ENCODE data around the gene REG4.
"Not testable (repeated sequence)": the region's sequence is repeated elsewhere in the genome, so short reads cannot be mapped to it uniquely, and the experiment has no call there.

Gene REG4

DNA sequence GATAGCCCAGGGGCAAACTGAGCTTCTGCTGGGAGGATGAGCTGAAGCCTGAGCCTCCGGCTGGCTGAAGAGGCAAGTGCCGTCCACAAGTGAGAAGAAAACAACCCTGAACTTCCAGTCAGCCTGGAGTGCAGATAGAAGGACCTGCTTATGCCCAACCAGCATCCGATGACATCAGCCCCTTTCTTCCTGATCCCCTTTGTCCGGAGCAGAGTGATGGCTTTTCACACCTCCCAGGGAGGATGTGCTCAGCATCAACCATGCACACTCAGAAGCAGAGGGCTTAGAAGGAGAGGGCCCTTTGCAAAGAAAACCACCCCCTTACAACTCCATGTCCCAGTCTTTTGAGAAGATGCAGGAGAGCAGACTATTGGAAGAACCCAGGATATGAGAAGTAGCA, 23.7 kb upstream of the REG4 start:
- DNase-seq (ENCODE audit: low read depth, low spot score): no peak
- Histone ChIP-seq H3K9ac (ENCODE audit: insufficient read length) (no peak overlapping the region), H3K27ac (no peak overlapping the region), H3K36me3 (ENCODE audit: insufficient read depth, low read length) (no peaks in the 10 kb centered on the region), H3K9me3 (ENCODE audit: low read depth, low read length) (no peaks in the 10 kb centered on the region), H3K4me3 (no peak overlapping the region)
- TF ChIP-seq EZH2 (IDR thresholded peaks at IDR 0.05) (no peak), FOXP2 (optimal IDR thresholded peaks at IDR 0.05; ENCODE audit: control extremely low read depth, extremely low read length, insufficient read depth) (no peak), POLR2AphosphoS5 (IDR thresholded peaks at IDR 0.05; ENCODE audit: borderline replicate concordance, low read depth, low read length) (no peak)

DNA sequence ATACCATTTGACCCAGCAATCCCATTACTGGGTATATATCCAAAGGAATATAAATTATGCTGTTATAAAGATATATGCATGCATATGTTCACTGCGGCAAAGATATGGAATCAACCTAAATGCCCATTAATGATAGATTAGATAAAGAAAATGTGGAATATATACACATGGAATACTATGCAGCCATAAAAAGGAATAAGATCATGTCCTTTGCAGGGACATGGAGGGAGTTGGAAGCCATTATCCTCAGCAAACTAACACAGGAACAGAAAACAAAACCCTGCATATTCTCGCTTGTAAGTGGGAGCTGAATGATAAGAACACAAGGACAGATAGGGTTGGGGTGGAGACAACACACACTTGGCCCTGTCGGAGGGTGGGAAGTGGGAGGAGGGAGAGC, 19.8 kb upstream of the REG4 start:
- Histone ChIP-seq H3K9ac (ENCODE audit: insufficient read length) (no peak overlapping the region), H3K4me3 (no peak overlapping the region), H3K36me3 (ENCODE audit: insufficient read depth, low read length) (no peaks in the 10 kb centered on the region), H3K9me3 (ENCODE audit: low read depth, low read length) (no peaks in the 10 kb centered on the region), H3K27ac (no peak overlapping the region)
- TF ChIP-seq FOXP2 (optimal IDR thresholded peaks at IDR 0.05; ENCODE audit: control extremely low read depth, extremely low read length, insufficient read depth) (no peak), EZH2 (IDR thresholded peaks at IDR 0.05) (no peak), POLR2AphosphoS5 (IDR thresholded peaks at IDR 0.05; ENCODE audit: borderline replicate concordance, low read depth, low read length) (no peak)
- DNase-seq (ENCODE audit: low read depth, low spot score): no peak

DNA sequence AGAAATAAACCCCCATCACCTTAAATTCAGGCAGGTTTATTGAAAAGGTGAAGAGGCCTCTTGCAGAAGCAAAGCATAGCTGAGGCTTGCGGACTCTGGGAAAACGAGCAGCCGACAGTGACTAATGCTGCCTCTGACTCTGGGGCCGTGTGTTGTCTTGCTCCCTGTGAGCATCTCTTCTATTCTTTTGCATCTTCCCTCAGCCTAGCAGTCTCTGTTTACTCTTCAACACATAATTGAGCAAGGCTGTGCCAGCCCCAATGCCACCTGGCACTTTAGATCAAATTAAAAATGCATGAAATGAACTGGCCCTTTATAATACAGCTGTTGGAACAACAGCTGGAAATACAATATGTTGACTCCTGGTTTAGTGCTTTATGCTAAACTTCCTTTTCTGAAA, 18.4 kb upstream of the REG4 start:
- no peaks in the 10 kb centered on the region for H3K9me3 ChIP-seq (ENCODE audit: low read depth, low read length)
- H3K9ac ChIP-seq (ENCODE audit: insufficient read length): no peak overlapping the region
- H3K36me3 ChIP-seq (ENCODE audit: insufficient read depth, low read length): no peaks in the 10 kb centered on the region
- TF ChIP-seq POLR2AphosphoS5 (IDR thresholded peaks at IDR 0.05; ENCODE audit: borderline replicate concordance, low read depth, low read length) (no peak), EZH2 (IDR thresholded peaks at IDR 0.05) (no peak), FOXP2 (optimal IDR thresholded peaks at IDR 0.05; ENCODE audit: control extremely low read depth, extremely low read length, insufficient read depth) (no peak)
- H3K4me3 ChIP-seq: no peak overlapping the region
- no peak for DNase-seq (ENCODE audit: low read depth, low spot score)
- H3K27ac ChIP-seq: no peak overlapping the region

DNA sequence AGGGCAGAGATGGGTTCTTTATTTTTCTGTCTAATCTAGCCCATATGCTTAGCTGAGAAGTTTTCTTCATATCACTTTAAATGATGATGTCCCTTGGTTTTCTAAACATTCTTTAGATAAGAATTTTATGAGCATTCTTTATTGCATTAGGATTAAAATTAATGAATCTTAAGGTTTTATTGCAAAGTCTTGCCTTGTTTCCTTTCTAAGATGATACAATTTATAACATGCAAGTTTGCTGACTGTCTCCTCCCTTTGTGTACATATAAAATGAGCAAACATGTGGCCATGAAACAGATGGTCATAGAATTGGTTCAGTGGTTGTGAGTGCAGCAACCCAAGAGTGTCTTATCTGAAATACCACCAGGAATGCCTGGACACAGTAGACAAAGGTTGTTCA, 17.7 kb upstream of the REG4 start:
- not testable (repeated sequence) for H3K4me3 ChIP-seq; DNase-seq (ENCODE audit: low read depth, low spot score); H3K9me3 ChIP-seq (ENCODE audit: low read depth, low read length); H3K27ac ChIP-seq; H3K36me3 ChIP-seq (ENCODE audit: insufficient read depth, low read length); H3K9ac ChIP-seq (ENCODE audit: insufficient read length)

DNA sequence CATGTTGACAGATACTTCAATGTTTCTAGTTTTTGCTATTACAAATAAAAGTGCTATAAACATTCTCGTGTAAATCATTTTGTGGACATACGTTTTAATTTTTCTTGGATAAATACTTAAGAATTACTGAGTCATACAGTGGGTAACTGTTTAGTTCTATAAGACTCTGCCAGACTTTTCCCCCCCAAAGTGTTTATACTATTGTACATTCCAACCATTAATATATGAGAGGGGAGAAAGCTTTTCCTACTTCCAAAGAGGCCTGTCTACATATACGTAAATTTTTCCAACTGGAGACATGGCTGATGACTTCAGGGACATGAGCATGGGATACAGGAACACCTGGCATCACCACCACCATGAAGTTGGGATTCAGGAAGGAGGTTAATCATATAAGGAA, 17.0 kb upstream of the REG4 start:
- Histone ChIP-seq H3K9ac (ENCODE audit: insufficient read length) (no peak overlapping the region), H3K9me3 (ENCODE audit: low read depth, low read length) (no peaks in the 10 kb centered on the region), H3K36me3 (ENCODE audit: insufficient read depth, low read length) (no peaks in the 10 kb centered on the region), H3K4me3 (no peak overlapping the region), H3K27ac (no peak overlapping the region)
- DNase-seq (ENCODE audit: low read depth, low spot score): no peak
- TF ChIP-seq POLR2AphosphoS5 (IDR thresholded peaks at IDR 0.05; ENCODE audit: borderline replicate concordance, low read depth, low read length) (no peak), FOXP2 (optimal IDR thresholded peaks at IDR 0.05; ENCODE audit: control extremely low read depth, extremely low read length, insufficient read depth) (no peak), EZH2 (IDR thresholded peaks at IDR 0.05) (no peak)

DNA sequence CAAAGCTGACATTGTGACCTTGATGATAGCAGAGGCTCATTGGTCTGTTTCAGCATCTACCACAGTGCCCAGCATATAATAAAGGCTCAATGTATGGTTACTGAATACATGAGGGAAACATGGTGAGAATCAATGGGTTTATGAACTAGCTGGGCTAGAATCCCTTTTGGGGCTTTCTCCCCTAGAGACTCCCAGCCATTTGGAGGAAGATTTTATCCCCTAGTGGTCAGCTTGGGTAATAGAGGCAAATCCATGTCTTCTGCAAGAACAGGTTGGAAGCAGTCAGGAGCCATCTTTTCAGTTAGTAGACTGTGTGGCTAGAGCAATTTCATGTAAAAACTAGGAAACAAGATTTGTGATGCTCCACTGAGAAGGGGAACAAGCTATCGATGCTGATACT, 15.8 kb upstream of the REG4 start:
- DNase-seq (ENCODE audit: low read depth, low spot score): no peak
- H3K9me3 ChIP-seq (ENCODE audit: low read depth, low read length): no peaks in the 10 kb centered on the region
- TF ChIP-seq EZH2 (IDR thresholded peaks at IDR 0.05) (no peak), POLR2AphosphoS5 (IDR thresholded peaks at IDR 0.05; ENCODE audit: borderline replicate concordance, low read depth, low read length) (no peak), FOXP2 (optimal IDR thresholded peaks at IDR 0.05; ENCODE audit: control extremely low read depth, extremely low read length, insufficient read depth) (no peak)

DNA sequence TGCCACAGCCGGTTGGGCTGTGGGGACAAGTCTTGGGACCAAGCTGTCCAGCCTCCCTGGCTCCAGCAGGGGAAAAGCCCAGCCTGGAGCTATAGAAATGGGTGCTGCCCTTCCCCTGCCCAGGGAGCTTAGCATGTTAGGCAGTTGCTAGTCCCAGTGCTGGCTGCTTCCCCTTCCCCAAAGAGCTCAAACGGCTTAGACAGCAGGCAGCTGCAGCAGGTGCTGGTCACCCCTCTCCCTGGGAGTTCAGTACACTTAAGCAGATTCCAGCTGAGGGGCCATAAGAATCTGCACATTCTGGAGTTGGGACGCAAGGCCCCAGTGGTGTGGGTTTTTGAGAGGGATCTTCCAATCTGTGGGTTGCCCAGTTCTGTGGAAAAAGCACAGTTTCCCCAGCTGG, 11.1 kb upstream of the REG4 start:
- TF ChIP-seq POLR2AphosphoS5 (IDR thresholded peaks at IDR 0.05; ENCODE audit: borderline replicate concordance, low read depth, low read length) (no peak), EZH2 (IDR thresholded peaks at IDR 0.05) (no peak), FOXP2 (optimal IDR thresholded peaks at IDR 0.05; ENCODE audit: control extremely low read depth, extremely low read length, insufficient read depth) (no peak)
- no peak for DNase-seq (ENCODE audit: low read depth, low spot score)
- Histone ChIP-seq H3K9me3 (ENCODE audit: low read depth, low read length) (no peaks in the 10 kb centered on the region), H3K36me3 (ENCODE audit: insufficient read depth, low read length) (no peaks in the 10 kb centered on the region), H3K9ac (ENCODE audit: insufficient read length) (no peak overlapping the region), H3K4me3 (no peak overlapping the region), H3K27ac (no peak overlapping the region)

More for the DNA sequence above, 15.8 kb upstream of the REG4 start:
- Histone ChIP-seq H3K27ac (no peak overlapping the region), H3K4me3 (no peak overlapping the region), H3K36me3 (ENCODE audit: insufficient read depth, low read length) (no peaks in the 10 kb centered on the region), H3K9ac (ENCODE audit: insufficient read length) (no peak overlapping the region)

DNA sequence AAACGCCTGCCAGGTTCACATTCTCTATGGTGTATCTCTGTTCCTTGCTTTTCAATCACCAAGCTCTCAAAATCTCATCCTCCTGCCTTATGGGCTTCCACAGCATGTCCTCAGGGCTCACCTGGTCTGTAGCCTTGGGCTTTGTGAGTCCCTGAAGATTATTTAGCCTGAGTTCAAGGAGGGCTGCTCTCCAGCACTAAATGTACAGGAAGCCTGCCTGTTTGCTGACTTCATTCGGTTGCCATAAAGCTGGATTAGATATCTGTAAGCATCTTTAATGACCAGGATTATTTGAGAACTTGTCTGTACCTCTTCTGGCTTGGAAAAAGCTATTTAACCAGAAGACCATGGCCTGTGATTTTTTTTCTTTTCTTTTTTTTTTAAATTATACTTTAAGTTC, 6.9 kb upstream of the REG4 start:
- Histone ChIP-seq H3K27ac (no peak overlapping the region), H3K9me3 (ENCODE audit: low read depth, low read length) (no peaks in the 10 kb centered on the region), H3K9ac (ENCODE audit: insufficient read length) (no peak overlapping the region), H3K4me3 (no peak overlapping the region), H3K36me3 (ENCODE audit: insufficient read depth, low read length) (no peaks in the 10 kb centered on the region)
- DNase-seq (ENCODE audit: low read depth, low spot score): no peak
- no peak for TF ChIP-seq POLR2AphosphoS5 (IDR thresholded peaks at IDR 0.05; ENCODE audit: borderline replicate concordance, low read depth, low read length)
- TF ChIP-seq FOXP2 (optimal IDR thresholded peaks at IDR 0.05; ENCODE audit: control extremely low read depth, extremely low read length, insufficient read depth): no peak
- no peak for TF ChIP-seq EZH2 (IDR thresholded peaks at IDR 0.05)

DNA sequence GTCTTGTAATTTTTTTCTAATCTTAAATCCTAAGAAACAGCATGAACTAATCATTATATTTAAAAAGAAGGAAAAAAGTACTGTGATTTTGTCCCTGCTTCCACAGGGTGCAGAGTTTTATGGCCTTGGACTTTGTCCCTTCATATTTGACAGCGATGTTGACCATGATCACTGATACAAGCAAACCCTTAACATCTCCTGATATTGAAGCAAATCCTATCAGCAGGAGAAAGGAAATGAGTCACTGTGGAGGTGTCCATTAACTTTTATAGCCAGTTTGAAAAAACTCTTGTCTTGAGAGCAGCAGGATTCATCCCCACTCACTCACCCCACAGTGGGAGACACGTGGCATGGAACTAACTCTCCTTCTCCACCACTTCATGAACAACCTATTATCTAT, 5.1 kb upstream of the REG4 start:
- Histone ChIP-seq H3K36me3 (ENCODE audit: insufficient read depth, low read length) (no peaks in the 10 kb centered on the region), H3K9me3 (ENCODE audit: low read depth, low read length) (no peaks in the 10 kb centered on the region), H3K27ac (no peak overlapping the region), H3K4me3 (no peak overlapping the region), H3K9ac (ENCODE audit: insufficient read length) (no peak overlapping the region)
- DNase-seq (ENCODE audit: low read depth, low spot score): no peak
- no peak for TF ChIP-seq POLR2AphosphoS5 (IDR thresholded peaks at IDR 0.05; ENCODE audit: borderline replicate concordance, low read depth, low read length)
- TF ChIP-seq EZH2 (IDR thresholded peaks at IDR 0.05): no peak
- no peak for TF ChIP-seq FOXP2 (optimal IDR thresholded peaks at IDR 0.05; ENCODE audit: control extremely low read depth, extremely low read length, insufficient read depth)

All from SK-N-MC (cell line).